CD4-positive, CD25-positive, alpha-beta regulatory T cell (primary cell): ENCODE results near the gene LGR4. TPM values are rescaled to one million over a fixed set of nuclear protein-coding genes. Genes with fewer than 3 reads are reported as not detected.

Source experiments
- ATAC-seq, 2 donors: fragments of 150-1000 bp; cut with Tn5 transposase; one replicate each; pipeline ENCODE4 v1.10.0; 2021; ENCODE audit warnings: low read depth in 2 of 2, moderate number of reproducible peaks in 2 of 2, moderate library complexity in 1 of 2
- DNase-seq, 3 donors: peaks; one replicate each; pipeline versions ENCODE4 v3.0.0 to v3.0.0-alpha.2; 2012 to 2022; ENCODE audit warnings: mixed read lengths in 1 of 3
- H3K27ac ChIP-seq: one replicate; pipeline ENCODE4 v1.7.0; 2013; ENCODE audit warnings: mild to moderate bottlenecking, low read length; ENCODE audit not compliant: insufficient read depth, poor library complexity, severe bottlenecking
- H3K27me3 ChIP-seq: one replicate; pipeline ENCODE4 v1.7.0; 2013; ENCODE audit warnings: low read length; ENCODE audit not compliant: control insufficient read depth, insufficient read depth
- H3K36me3 ChIP-seq: one replicate; pipeline ENCODE4 v1.7.0; 2013; ENCODE audit warnings: mild to moderate bottlenecking, low read length, moderate library complexity; ENCODE audit not compliant: control insufficient read depth, insufficient read depth
- H3K4me1 ChIP-seq: 2 replicates; pipeline ENCODE4 v1.7.0; 2013; ENCODE audit warnings: mild to moderate bottlenecking, low read length; ENCODE audit not compliant: insufficient read depth, control insufficient read depth, poor library complexity, severe bottlenecking
- H3K4me3 ChIP-seq: one replicate; pipeline ENCODE4 v1.7.0; 2013; ENCODE audit warnings: low read depth, mild to moderate bottlenecking, low read length, moderate library complexity
- H3K9me3 ChIP-seq, 2 experiments: 1 replicate in 1 of 2; 2 replicates in 1 of 2; pipeline ENCODE4 v1.7.0; 2013; ENCODE audit warnings: low read length in 2 of 2, mild to moderate bottlenecking in 1 of 2, moderate library complexity in 1 of 2; ENCODE audit not compliant: control insufficient read depth in 2 of 2
- H3K27ac Mint-ChIP-seq, 3 donors: one replicate each; pipeline ENCODE4 v1.8.0; 2020 to 2022; ENCODE audit warnings: mild to moderate bottlenecking in 3 of 3, mixed read lengths in 3 of 3, moderate library complexity in 2 of 3
- H3K27me3 Mint-ChIP-seq: one replicate; pipeline ENCODE4 v1.8.0; 2022; ENCODE audit warnings: mild to moderate bottlenecking, mixed read lengths
- H3K36me3 Mint-ChIP-seq: one replicate; pipeline ENCODE4 v1.8.0; 2020; ENCODE audit warnings: mixed read lengths
- H3K4me1 Mint-ChIP-seq, 4 donors: one replicate each; pipeline ENCODE4 v1.8.0; 2020 to 2022; ENCODE audit warnings: mixed read lengths in 4 of 4, mild to moderate bottlenecking in 1 of 4
- H3K4me3 Mint-ChIP-seq, 4 donors: one replicate each; pipeline ENCODE4 v1.8.0; 2020 to 2022; ENCODE audit warnings: mild to moderate bottlenecking in 4 of 4, mixed read lengths in 4 of 4, moderate library complexity in 3 of 4
- H3K9me3 Mint-ChIP-seq, 7 donors: one replicate each; pipeline ENCODE4 v1.8.0; 2020 to 2022; ENCODE audit warnings: mixed read lengths in 7 of 7, mild to moderate bottlenecking in 3 of 7, moderate library complexity in 2 of 7
- polyA plus RNA-seq, 4 donors: library from polyadenylated mRNA; unstranded; fragments of 300-500 nt; fragmentation: Illumina TruSeq; gene quantifications; one replicate each; pipeline ENCODE4 v1.2.3, GENCODE V29; 2021
- total RNA-seq: library from RNA; stranded (reverse); gene quantifications from one replicate; pipeline ENCODE4 v1.2.3, GENCODE V29; 2022

LGR4 gene
- total and polyA plus RNA-seq, 5 donors from 2014 or later: 0.27 to 2.7 (median 0.45) TPM; not detected in 1

DNA sequence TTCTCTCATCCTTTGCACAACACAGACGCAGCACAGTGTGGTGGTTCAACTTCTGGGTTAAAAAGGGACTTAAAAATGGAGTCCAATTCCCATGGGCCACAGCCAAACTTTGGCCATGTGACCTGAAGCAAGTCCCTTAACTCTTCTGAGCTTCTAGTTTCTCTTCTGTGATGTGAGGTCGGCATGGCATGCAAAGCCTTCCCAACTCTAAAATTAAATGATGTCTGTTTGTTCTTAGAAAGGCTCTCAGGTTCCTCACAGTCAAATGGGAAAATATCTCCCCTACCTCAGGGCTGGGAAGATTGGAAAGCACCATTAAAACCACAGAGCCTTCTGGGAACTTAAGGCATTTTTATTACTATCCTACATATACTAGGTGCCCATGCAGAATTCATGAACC is 38.8 kb downstream of the LGR4 start:
- Histone ChIP-seq H3K4me3 (no peak overlapping the region), H3K9me3 (no peaks in the 10 kb centered on the region), H3K27ac (no peak overlapping the region), H3K27me3 (no peaks in the 10 kb centered on the region), H3K4me1 (no peaks in the 10 kb centered on the region), H3K36me3 (no peaks in the 10 kb centered on the region)
- Mint-ChIP-seq H3K4me1 (no peaks in the 10 kb centered on the region), H3K4me3 (no peak overlapping the region), H3K27ac (peak overlapping the region in 1 of 3 donors; percentile 23), H3K36me3 (no peaks in the 10 kb centered on the region), H3K9me3 (peaks cover 0 to 2% (median 0%) of the 10 kb centered on the region in 7 donors), H3K27me3 (peaks cover 4% of the 10 kb centered on the region)
- DNase-seq: no peak
- ATAC-seq: no peak

DNA sequence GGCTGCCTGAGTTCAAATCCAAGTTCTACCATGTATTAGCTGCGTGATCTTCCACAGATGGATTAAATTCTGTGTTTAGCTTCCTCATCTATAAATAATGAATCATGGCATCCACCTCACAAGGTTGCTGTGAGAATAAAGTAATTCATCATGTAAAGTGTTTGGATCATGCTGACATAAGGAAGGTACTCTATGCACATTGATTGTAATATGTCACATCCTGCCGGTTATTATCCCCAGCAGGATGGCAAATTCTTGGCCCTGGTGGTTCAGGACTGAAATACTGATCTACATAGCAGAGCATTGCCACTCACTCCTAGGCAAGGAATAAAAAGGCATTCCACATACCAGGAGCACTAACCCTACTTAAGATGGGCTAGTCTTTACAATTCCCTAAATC is 40.8 kb downstream of the LGR4 start:
- no peaks in the 10 kb centered on the region for H3K36me3 ChIP-seq
- no peak for DNase-seq
- H3K4me1 Mint-ChIP-seq: no peaks in the 10 kb centered on the region
- no peak overlapping the region for H3K27ac ChIP-seq
- no peak overlapping the region for H3K27ac Mint-ChIP-seq
- H3K4me3 ChIP-seq: no peak overlapping the region
- ATAC-seq: no peak
- no peaks in the 10 kb centered on the region for H3K36me3 Mint-ChIP-seq
- peaks cover 8% of the 10 kb centered on the region for H3K27me3 Mint-ChIP-seq
- no peaks in the 10 kb centered on the region for H3K4me1 ChIP-seq
- H3K27me3 ChIP-seq: no peaks in the 10 kb centered on the region
- no peak overlapping the region for H3K4me3 Mint-ChIP-seq
- no peaks in the 10 kb centered on the region for H3K9me3 ChIP-seq
- peaks cover 0 to 2% (median 0%) of the 10 kb centered on the region in 7 donors for H3K9me3 Mint-ChIP-seq

DNA sequence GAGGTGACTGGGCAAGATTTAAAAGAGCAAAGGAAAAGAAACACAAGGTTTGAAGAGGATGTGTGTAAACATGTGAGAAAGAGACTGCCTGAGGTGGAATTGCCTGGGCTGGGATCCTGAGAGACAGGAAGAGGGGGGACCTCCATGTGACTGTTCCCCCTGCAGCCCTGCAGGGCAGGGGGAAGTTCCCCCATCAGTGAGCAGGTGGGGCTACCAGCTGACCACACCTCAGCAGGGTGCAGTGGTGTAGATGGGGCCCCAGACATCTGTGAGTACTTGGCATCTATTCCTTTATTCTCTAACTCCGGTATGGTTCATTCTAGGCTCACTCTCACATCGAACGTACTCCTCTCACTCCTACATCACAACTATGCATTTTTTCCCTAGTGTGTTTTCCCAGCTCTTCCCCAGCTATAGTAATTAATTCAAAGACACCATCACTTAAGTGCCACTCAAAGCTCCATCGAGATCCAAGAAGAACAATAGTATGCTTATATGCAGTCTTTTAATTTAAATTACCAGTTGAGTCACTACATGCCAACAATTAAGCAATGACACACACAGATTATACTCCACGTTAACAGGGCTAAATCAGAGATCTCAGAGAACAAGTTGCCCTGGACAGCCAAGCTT is 42.7 kb downstream of the LGR4 start:
- H3K27me3 Mint-ChIP-seq: peaks cover 4% of the 10 kb centered on the region
- ATAC-seq (no peak), DNase-seq (no peak)
- Histone ChIP-seq H3K4me1 (no peaks in the 10 kb centered on the region), H3K9me3 (no peaks in the 10 kb centered on the region), H3K4me3 (no peak overlapping the region), H3K27ac (no peak overlapping the region), H3K27me3 (no peaks in the 10 kb centered on the region), H3K36me3 (no peaks in the 10 kb centered on the region)
- no peaks in the 10 kb centered on the region for H3K4me1 Mint-ChIP-seq
- H3K27ac Mint-ChIP-seq: no peak overlapping the region
- no peaks in the 10 kb centered on the region for H3K36me3 Mint-ChIP-seq
- H3K9me3 Mint-ChIP-seq: peaks cover 0 to 2% (median 0%) of the 10 kb centered on the region in 7 donors
- no peak overlapping the region for H3K4me3 Mint-ChIP-seq

- no peaks in the 10 kb centered on the region for H3K9me3 ChIP-seq
- H3K27me3 Mint-ChIP-seq: peaks cover 9% of the 10 kb centered on the region
- H3K4me3 Mint-ChIP-seq: no peak overlapping the region
- H3K27me3 ChIP-seq: peaks cover 2% of the 10 kb centered on the region
- H3K9me3 Mint-ChIP-seq: peaks cover 0 to 2% (median 0%) of the 10 kb centered on the region in 7 donors
- DNase-seq (no peak), ATAC-seq (no peak)
- no peaks in the 10 kb centered on the region for H3K4me1 ChIP-seq
- H3K27ac ChIP-seq: no peak overlapping the region
- H3K36me3 ChIP-seq: no peaks in the 10 kb centered on the region
- H3K27ac Mint-ChIP-seq: no peak overlapping the region
- no peak overlapping the region for H3K4me3 ChIP-seq
- no peaks in the 10 kb centered on the region for H3K4me1 Mint-ChIP-seq
- H3K36me3 Mint-ChIP-seq: no peaks in the 10 kb centered on the region
Measured at GRCh38 chr11:27427183-27427980, 45.2 kb downstream of the LGR4 start.

DNA sequence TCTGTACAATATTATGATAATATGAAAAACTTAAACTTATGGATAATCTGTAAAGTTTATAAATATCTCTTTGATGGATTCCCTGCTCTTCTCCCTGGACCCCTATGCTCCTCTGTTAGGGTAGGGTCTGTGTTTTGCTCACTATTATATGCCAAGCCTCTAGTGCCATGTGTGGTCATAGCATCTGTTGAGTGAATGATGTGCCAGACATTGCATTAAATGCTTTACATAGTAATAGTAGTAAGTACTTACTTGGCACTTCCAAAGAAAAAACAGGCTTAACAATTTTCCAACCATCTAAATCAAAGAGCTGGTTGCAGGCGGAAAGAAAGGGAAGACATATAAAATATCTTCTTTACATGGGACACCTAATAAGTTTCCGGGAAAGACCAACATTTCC is 46.8 kb downstream of the LGR4 start:
- H3K4me3 ChIP-seq: no peak overlapping the region
- Mint-ChIP-seq H3K27me3 (peaks cover 9% of the 10 kb centered on the region), H3K4me3 (no peak overlapping the region), H3K36me3 (no peaks in the 10 kb centered on the region), H3K4me1 (peaks cover 0 to 2% (median 0%) of the 10 kb centered on the region in 4 donors), H3K9me3 (peaks cover 0 to 2% (median 0%) of the 10 kb centered on the region in 7 donors), H3K27ac (no peak overlapping the region)
- H3K4me1 ChIP-seq: no peaks in the 10 kb centered on the region
- ATAC-seq (no peak), DNase-seq (no peak)
- H3K36me3 ChIP-seq: no peaks in the 10 kb centered on the region
- peaks cover 2% of the 10 kb centered on the region for H3K27me3 ChIP-seq
- H3K27ac ChIP-seq: no peak overlapping the region
- no peaks in the 10 kb centered on the region for H3K9me3 ChIP-seq

- Mint-ChIP-seq H3K4me3 (no peak overlapping the region), H3K27me3 (peaks cover 9% of the 10 kb centered on the region), H3K36me3 (no peaks in the 10 kb centered on the region), H3K4me1 (peaks cover 0 to 2% (median 0%) of the 10 kb centered on the region in 4 donors), H3K9me3 (peaks cover 0 to 2% (median 0%) of the 10 kb centered on the region in 7 donors), H3K27ac (no peak overlapping the region)
- H3K27ac ChIP-seq: no peak overlapping the region
- H3K9me3 ChIP-seq: no peaks in the 10 kb centered on the region
- no peaks in the 10 kb centered on the region for H3K4me1 ChIP-seq
- H3K4me3 ChIP-seq: no peak overlapping the region
- H3K27me3 ChIP-seq: peaks cover 5% of the 10 kb centered on the region
- DNase-seq (no peak), ATAC-seq (no peak)
- H3K36me3 ChIP-seq: no peaks in the 10 kb centered on the region
Measured at GRCh38 chr11:27423125-27423524, 49.5 kb downstream of the LGR4 start.

- H3K27me3 ChIP-seq: peaks cover 6% of the 10 kb centered on the region
- no peak overlapping the region for H3K4me3 Mint-ChIP-seq
Measured at GRCh38 chr11:27421819-27422494, 50.6 kb downstream of the LGR4 start.

More at GRCh38 chr11:27421819-27422494, 50.6 kb downstream of the LGR4 start:
- Histone ChIP-seq H3K9me3 (no peaks in the 10 kb centered on the region), H3K27ac (no peak overlapping the region), H3K36me3 (no peaks in the 10 kb centered on the region), H3K4me1 (no peaks in the 10 kb centered on the region), H3K4me3 (no peak overlapping the region)
- ATAC-seq: no peak
- Mint-ChIP-seq H3K36me3 (no peaks in the 10 kb centered on the region), H3K27me3 (peaks cover 6% of the 10 kb centered on the region), H3K27ac (no peak overlapping the region), H3K4me1 (peaks cover 0 to 2% (median 0%) of the 10 kb centered on the region in 4 donors), H3K9me3 (peaks cover 0 to 2% (median 0%) of the 10 kb centered on the region in 7 donors)
- DNase-seq: no peak
